GM21576 (cell line): ENCODE data around the gene ABCF2.
A peak's percentile ranks its signal among the peaks of the same experiment; 100 is the strongest.

Experiments used
- ATAC-seq: cut with Tn5 transposase; IDR thresholded peaks from one replicate; pipeline ENCODE4 v1.9.1; 2021; ENCODE audit warnings: mild to moderate bottlenecking, moderate library complexity; ENCODE audit not compliant: unreplicated experiment

Gene ABCF2

DNA sequence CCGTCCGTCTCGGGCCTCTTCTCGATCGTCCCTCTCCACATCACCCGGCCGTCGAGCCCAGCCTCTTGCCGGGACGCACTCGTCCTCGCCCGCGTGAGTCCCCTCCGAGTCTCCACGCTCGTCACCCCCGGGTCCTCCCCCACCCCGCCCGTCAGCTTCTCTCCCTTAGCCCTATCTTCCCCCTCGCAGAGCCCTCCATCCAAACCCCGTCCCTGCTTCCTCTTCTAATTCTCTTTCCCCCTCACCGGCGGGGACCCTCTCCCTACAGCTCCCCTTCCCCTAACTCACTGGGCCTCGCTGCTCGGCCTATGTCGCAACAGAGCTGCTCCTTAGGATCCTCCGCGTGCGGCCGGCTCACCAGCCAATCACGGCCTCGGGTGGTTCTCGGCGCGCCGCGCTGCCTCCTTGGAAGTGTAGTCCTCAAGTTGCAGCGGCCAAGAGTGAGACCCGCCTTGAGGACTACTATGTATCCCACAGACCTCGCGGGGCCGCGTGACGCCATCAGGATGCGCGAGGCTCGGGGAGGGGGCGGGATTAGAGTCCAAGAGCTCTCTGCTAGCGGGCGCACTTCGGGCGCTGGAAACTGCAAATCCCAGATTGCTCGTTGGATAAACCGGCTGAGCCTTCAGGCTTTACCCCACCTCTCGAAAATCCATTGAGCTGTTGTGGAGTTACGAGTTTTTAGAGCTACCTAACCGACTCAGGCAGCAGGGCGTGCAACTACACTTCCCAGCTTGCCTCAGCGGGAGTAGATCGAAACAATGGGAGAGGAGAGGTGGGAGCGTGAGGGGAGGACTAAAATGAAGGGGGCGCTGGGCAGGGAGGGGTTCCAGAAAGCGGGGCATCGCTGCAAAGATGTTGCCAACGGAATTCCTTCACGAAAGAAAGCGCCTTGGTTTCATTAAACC, at the start of gene ABCF2:
ABCF2 (minus strand) TSS at position 331 of the 908 bp plus-strand sequence. CDS start 747 bp downstream, outside the sequence.
- peak; percentile 99 for ATAC-seq

DNA sequence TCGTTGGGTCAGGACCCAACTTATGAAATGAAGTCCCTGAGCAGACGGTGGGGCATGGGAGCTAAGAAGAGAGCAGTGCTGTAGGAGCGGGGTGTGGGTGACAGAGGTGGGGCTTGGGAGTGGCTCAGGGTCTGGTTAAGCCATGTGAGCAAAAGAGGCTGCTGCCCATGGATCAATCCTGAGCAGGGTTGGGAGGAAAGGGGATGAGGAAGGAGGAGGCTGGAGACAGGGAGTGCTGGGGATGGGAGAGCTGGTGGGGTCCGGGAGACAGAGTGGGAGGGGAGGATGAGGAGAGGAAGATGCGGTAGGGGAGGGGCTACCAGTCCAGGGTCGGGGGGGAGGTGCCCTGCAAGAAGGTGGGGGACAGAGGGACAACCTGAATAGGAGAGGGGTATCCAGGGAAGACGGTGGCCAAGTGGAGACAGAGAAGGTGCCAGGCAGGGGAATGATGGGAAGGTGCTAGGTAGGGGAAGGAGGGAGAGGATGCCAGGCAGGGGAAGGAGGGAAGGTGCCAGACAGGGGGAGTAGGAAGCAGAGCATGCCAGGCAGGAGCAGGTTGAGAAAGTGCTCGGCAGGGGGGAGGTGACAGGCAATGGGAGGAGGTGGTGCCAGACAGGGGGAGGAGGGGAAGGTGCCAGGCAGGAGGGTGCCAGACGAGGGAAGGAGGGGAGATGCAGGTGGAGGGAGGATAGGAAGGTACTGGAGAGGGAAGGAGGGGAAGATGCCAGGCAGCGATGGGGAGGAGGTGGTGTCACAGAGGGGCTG, 49.0 kb upstream of the ABCF2 start:
- ATAC-seq, result no peak

DNA sequence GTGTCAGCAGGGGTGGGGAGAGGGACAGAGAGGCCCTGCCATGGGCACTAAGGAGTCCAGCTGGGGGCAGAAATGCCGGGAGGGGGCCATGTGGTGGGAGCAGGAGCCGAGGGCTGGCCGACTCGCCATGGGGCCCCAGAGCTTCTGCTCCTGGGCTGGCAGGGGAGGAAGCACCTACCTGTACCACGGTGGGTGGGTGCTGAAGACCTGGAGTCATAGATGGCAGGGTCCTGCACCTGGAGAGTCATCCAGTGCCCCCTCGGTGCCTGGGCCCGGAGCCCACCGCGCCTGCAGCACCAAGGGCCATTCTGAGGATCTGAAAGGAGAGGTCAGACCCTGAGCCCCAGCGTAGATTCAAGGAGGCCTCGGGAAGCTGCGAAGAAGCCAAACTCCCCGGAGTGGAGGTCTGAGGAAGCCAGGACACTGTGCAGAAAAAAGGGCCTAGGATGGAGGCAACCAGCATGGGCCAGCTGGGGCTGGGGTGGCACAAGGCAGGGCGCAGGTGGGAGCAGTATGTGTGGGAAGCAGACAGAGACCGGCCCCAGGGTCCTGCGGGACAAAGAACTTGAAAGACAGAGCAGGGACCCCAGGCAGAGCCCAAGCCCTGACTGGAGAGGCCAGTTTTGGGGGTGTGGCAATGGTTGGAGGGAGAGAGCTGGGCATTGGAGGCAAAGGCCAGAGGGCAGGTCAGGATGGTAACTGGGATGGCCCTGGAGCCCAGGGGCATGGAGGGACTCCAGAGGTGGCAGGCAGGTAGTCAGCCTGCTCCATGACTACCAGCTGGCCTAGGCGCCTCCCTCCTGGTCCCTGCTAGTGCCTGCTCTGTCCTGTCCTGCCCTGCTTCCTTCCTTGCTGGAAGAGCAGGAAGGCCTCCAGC, 48.2 kb upstream of the ABCF2 start:
- ATAC-seq, result no peak

DNA sequence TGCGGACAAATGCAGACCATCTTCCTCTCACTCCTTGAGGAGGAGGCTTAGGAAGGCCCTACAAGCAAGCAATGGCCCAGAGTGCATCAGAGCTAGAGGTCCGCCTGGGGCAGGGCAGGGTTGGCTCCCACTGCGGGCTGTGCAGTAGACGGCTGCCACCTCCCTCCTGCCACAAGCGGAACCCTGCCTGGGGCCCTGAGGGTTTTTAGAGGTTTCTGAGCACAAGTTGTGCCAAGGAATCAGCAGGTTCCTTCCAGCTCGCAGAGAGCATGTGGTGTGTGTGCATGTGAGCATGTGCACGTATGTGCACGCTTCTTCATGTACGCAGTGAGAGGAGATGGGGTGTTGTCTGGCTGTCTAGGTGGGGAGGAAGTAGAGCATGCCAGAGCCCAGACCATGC, 47.4 kb upstream of the ABCF2 start:
- ATAC-seq, result no peak

DNA sequence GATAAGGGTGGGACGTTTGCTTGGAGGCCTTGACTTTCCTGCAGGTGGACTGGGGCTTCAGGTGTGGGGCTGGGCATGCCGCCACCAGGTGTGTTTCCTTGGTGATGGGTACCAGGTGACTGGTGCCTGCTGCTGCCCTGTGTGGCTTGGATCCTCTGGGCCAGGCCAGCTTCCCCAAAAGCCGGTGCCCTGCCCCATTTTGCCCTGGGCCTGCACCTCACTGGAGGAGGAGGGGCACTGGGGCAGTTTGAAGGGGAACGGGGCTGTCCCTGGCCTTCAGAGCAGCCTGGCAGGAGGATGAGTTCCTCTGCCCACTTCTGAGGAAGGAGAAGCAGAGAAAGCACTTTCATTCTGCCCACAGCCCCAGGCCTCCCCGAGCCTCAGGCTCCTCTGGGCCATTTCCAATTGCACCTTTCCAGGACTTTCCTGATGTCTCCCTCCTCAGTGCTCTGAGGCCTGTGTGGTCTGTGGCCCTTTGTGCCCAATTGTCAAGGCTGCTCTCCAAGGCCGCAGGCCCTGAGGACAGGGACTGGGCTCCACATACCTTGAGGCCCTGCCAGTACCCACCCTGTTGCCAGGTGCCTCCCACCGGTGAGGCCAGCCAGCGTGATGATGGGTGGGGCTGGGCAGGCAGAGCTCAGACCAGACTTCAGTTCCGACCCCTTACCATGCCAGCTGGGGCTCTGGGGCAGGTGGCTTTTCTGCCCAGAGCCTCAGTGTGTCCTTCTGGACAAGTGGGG, 46.8 kb upstream of the ABCF2 start:
- no peak for ATAC-seq

DNA sequence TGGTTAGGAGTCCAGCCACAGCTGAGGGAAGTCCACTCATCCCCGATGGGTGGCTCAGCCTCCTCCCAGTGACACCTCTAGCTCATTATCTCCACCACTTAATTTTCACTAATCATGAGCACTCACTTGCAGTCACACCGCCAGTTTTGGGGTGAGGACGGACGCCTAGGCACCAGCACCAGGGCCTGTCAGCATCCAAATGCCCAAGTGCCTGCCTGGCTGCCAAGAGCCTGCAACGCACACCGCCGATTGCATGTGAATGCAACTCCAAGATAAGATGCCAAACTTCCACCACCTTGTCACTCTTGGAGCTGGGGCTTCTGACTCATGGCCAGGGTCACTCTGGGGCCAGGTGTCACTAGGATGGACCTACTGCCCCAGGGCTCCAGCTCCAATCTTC, 45.9 kb upstream of the ABCF2 start:
- ATAC-seq, result no peak

DNA sequence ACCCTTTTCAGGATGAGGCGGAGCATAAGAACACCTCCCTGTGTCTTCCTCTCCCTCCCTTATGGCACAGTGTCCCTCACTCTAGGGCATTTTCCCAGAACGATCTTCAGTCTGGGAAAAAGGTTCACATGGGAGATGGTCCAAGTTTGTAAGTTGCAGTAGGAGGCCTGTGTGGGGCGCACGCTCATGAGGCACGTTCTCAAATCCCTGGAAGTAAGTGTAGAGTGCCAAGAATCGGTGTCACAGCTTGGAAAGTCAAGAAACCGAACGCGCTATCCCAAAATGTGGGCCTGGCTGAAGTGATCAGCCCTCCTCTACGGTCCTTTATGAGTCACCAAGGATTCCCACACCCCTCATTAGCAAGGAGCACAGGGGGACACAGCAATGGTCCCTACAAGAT, 45.4 kb upstream of the ABCF2 start:
- no peak for ATAC-seq

DNA sequence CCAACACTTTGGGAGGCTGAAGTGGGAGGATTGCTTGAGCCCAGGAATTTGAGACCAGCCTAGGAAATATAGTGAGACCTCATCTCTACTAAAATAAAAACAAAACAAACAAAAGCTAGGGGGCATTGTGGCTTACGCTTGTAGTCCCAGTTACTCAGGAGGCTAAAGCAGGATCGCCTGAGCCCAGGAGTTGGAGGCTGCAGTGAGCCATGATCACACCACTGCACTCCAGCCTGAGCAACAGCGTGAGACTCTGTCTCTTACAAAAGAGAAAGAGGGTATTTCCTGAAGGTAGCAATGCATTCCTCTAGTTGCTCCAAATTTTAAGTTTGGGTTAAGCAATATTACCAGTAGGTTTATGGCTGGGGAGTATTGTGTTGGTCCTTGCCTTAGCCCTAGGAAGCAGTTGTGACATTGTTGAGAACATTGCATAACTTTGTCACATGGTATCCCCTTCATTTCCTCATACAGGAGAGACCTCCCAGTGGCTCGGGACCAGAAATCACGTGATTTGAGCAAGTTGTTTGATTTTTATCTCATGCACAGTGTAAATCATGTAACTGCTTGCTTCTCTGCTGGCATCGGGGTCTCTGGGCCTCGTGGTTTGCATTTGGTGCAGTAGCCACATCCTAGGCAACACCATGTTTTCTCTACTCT, 44.8 kb upstream of the ABCF2 start:
- no peak for ATAC-seq

DNA sequence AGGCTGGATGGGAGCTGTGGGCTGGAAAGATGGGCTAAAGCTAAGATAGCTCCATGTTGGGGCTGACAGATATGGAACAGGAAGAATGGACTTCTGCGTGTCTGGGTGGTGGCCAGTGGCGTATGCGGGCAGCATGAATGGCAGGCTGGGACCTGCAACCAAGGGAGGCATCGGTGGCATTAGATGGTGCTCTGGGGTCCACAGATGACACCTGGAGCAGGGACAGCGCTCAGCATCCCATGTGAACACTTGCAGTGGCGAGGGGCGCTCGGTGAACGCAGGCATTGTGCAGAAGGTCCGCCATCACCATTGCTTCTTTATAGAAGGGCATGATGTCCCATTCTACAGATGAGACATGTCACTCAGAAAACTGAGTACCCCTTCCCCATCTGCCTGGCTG, 42.5 kb upstream of the ABCF2 start:
- no peak for ATAC-seq

DNA sequence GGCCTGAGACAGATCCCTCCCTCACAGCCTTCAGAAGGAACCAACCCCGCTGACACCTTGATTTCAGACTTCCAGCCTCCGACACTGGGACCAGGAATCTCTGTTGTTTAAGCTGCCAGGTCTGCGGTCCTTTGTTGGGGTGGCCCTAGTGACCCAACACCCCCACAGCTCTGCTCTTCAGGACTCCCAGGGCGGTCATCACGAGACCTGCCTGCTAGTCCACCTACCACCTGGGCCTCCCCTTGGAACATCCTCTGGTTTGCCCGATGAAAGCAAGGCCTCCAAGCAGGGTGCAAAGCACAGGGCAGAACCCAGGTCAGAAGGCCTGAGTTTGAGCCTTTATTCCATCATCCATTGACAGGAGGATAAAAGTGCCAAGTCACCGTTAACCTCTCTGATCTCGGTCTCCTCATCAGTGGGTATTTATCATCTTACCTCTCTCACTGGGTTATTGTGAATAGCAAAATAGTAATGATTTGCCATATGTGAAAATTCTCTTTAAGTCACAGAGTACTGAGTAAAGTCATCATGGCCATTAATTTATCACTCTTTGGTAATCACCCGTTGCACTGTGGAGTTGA, 38.4 kb upstream of the ABCF2 start:
- ATAC-seq, result no peak

DNA sequence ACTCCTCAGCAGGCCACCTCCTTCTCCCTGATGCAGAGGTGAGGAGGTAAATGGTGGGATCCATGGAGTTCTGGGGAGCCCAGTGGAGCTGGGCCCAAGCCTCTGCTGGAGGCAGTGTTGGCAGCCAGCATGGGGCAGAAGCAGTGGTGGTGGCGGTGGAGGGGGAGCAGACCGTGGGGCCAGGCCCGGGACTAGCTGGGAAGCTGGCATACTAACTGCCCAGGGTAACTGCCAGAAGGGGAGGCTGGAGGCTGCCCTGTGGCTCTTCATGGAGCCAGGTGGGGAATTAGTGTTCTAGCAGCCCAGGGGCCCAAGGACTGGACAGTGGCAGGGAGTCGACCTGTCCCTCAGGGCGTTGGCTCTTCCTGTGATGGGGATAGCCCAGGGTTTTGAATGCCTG, 37.6 kb upstream of the ABCF2 start:
- no peak for ATAC-seq

DNA sequence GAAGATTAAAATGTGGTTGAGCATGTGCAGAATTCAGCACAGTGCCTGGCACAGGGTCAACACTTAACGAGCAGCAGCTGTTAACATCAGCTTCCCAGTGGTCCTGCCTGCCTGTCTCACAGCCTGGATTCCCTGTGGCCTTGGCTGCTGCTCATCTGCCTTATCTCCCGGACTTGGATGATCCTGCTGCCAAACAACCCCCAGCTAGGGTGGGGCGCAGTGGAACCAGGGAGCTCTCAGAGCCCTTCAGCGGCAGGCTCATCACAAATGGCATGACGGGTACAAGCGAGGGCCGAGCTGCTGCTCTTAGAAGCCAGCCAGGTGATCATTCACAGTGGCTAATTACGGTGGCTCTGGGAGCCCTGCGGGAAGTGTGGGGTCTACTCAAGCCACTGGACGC, 34.5 kb upstream of the ABCF2 start:
- no peak for ATAC-seq

DNA sequence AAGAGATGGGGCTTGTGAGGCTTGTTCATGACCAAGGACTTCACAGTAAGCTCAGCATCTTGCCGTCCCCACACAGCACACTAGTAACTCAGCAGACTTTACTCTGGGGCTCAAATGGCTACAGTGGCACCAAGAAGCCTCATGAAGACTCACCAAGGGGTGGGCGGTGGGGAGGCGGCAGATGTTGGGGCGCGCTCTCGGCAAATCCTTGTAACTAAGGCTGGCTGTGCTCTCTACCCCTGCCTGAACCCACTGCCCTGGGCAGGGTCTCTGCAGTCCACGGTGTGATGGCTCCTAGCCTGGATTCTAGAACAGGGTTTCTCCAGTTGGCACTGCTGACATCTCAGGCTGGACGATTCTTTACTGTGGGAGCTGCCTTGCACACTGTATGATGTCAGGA, 33.9 kb upstream of the ABCF2 start:
- no peak for ATAC-seq

DNA sequence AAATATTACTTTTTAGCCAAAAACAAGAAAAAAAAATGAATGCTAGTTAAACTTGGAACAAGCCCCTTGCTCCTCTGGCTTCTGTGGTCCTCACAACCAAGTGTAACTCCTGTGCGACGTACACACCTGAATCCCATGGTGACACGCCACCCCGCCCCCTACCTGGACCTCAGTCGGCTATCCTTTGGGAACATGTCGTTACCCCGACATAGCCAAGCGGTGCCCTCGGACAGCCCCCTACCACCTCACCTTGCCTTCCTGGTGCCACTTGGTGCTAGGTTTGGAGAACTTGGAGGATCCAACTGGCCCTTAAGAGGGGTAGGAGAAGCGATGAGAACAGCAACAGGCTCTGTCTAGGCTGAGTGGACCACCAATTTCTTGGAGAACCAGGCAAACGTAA, 33.5 kb upstream of the ABCF2 start:
- no peak for ATAC-seq

DNA sequence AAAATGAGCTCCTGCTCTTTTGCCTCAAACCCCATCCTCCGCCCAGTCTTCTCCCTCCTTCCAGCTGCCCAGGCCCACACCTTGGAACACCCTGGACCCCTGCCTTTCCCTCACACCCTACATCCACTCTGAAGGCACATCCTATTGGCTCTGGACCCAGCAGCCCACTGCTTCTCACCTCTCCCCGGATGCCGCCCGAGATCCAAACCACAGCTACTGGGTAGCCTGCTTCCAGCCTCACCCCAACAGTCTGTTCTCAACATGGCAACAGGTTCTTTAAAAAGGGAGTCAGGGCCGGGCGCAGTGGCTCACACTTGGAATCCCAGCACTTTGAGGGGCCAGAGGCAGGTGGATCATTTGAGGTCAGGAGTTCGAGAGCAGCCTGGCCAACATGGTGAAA, 31.0 kb upstream of the ABCF2 start:
- no peak for ATAC-seq

DNA sequence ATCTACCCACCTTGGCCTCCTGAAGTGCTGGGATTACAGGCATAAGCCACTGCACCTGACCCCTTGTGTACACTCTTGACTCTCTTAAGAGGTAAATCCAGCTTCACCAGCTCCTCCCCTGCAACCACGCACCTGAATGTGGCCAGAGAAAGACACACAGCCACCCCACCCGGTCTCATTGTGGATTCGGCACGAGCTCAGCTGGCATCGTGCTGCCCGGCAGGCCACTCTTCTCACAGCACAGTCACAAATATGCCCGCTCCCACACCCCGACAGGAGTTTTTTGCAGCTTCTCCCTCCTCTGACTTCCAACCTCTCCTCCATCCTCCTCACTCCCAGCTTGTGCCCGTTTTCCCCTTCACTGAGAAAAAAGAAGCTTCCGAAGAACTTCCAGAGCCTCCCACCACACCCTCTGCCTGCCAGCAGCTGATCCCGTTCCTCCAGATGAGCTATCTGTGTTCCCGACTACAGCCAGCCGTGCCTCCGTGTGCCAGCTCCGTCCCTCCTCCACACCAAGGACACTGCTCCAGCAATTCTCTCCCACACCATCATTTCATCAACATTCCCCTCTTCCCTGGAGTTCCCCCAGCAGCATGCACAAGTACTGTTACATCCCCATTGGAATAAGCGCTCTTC, 29.5 kb upstream of the ABCF2 start:
- ATAC-seq, result no peak

DNA sequence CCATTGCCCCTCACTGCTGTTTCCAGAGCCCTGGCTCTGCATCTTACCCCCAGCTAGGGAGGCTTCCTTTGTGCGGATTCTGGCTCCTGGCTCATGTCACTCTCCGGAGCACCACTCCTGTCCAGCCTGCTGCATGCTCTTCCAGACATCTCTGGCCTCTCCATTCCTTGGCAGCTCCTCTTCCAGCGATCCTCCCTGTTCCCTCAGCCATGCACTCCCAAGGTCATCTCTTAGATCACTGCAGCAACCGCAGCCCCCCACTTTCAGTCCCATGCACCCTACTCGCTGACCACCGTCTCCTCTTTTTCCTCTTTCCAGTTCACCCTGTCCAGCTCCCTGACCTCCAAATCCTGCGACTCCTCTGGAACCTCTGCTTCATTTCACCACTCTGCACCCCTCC, 28.4 kb upstream of the ABCF2 start:
- ATAC-seq, result no peak

DNA sequence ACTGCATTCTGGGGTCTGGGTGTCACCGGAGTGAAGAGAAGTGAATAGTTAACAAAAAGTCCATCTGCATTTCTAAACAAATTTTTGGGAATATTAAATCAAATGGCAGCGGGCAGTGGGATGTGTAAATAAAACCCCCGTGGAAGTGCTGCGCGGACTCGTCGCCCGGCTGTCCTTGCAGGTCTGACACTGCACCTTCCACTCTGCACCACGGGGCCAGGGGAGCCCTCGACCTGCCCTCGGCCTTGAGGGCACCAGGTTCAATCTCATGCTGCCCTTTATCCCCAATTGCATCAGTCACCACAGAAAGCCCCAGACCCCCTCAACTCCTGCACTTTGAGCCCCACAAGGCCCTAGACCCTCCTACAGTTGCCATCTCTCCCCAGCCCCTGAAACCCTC, 27.8 kb upstream of the ABCF2 start:
- ATAC-seq, result no peak

DNA sequence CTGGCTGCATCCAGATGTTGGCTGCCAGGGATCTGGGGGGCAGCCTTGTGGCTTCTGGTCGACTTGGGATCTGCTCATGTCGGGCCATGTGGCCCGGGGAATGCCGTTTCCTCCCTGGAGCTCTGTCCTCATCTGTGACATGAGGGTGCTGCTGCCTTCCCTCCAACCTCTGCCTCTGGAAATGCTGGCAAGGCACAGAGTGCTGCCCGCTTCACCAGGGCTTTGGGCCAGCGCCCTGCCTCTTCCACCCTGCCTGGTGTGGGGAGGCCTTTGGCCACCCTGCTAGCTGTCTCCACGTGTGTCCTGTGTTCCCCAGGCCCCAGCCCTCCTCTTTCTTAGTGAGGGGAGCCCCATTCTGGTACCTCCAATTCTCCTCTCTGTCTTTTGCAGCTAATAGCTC, 27.3 kb upstream of the ABCF2 start:
- no peak for ATAC-seq
